CD4-positive, alpha-beta T cell (primary cell): ENCODE data around the gene SECISBP2L. TPM values are rescaled to one million over a fixed set of nuclear protein-coding genes. Genes with fewer than 3 reads are reported as not detected.

ENCODE experiments used
- ATAC-seq: fragments of 200-7000 bp; cut with Tn5 transposase; one replicate; pipeline ENCODE4 v1.10.0; 2022; ENCODE audit warnings: mild to moderate bottlenecking; ENCODE audit not compliant: poor library complexity
- CTCF ChIA-PET: fragments of 350-600 bp; sonication (Branson Sonifier 250); formaldehyde crosslinking; loops from one replicate; lab custom pipeline; 2021; ENCODE audit warnings: antibody characterized with exemption, inconsistent platforms; lab: Charles Lee
- POLR2A ChIA-PET: fragments of 350-600 bp; sonication (Branson Sonifier 250); formaldehyde crosslinking; loops from one replicate; lab custom pipeline; 2021; ENCODE audit warnings: antibody characterized with exemption, inconsistent platforms; lab: Charles Lee
- DNase-seq, 14 experiments: peaks; one replicate each; pipeline ENCODE4 v3.0.0-alpha.2; 2013 to 2020; ENCODE audit warnings: mixed read lengths in 2 of 14
- H3K27ac ChIP-seq, 2 donors: one replicate each; pipeline versions ENCODE4 v1.5.1 to v1.7.0; 2013; ENCODE audit warnings: low read length in 2 of 2, low read depth in 1 of 2, mild to moderate bottlenecking in 1 of 2
- H3K27me3 ChIP-seq, 2 experiments: 1 replicate in 1 of 2; 2 replicates in 1 of 2; pipeline versions ENCODE4 v1.6.1 to v1.7.0; 2013; ENCODE audit warnings: low read length in 2 of 2, control low read depth in 1 of 2, mild to moderate bottlenecking in 1 of 2, moderate library complexity in 1 of 2; ENCODE audit not compliant: insufficient read depth in 2 of 2, control insufficient read depth in 1 of 2
- H3K36me3 ChIP-seq: one replicate; pipeline ENCODE4 v1.6.1; 2013; ENCODE audit warnings: low read length, control low read depth; ENCODE audit not compliant: insufficient read depth
- H3K4me1 ChIP-seq: one replicate; pipeline ENCODE4 v1.6.1; 2013; ENCODE audit warnings: low read length, control low read depth; ENCODE audit not compliant: insufficient read depth
- H3K4me3 ChIP-seq: one replicate; pipeline ENCODE4 v1.5.1; 2013; ENCODE audit warnings: mild to moderate bottlenecking, low read length, moderate library complexity
- H3K9me3 ChIP-seq, 2 experiments: 1 replicate in 1 of 2; 2 replicates in 1 of 2; pipeline versions ENCODE4 v1.6.1 to v1.7.0; 2013; ENCODE audit warnings: low read length in 2 of 2, mild to moderate bottlenecking in 2 of 2, control low read depth in 1 of 2, moderate library complexity in 1 of 2; ENCODE audit not compliant: control insufficient read depth in 1 of 2, insufficient read depth in 1 of 2
- H3K27ac Mint-ChIP-seq: one replicate; pipeline ENCODE4 v1.8.0; 2020; ENCODE audit warnings: mixed read lengths
- H3K27me3 Mint-ChIP-seq: one replicate; pipeline ENCODE4 v1.8.0; 2021; ENCODE audit warnings: mixed read lengths
- H3K36me3 Mint-ChIP-seq: one replicate; pipeline ENCODE4 v1.8.0; 2021; ENCODE audit warnings: low read depth, mixed read lengths
- H3K4me1 Mint-ChIP-seq: one replicate; pipeline ENCODE4 v1.8.0; 2021; ENCODE audit warnings: low read depth, mixed read lengths
- H3K4me3 Mint-ChIP-seq: one replicate; pipeline ENCODE4 v1.8.0; 2020; ENCODE audit warnings: mild to moderate bottlenecking, mixed read lengths
- H3K9me3 Mint-ChIP-seq: one replicate; pipeline ENCODE4 v1.8.0; 2020; ENCODE audit warnings: mixed read lengths
- intact Hi-C, 2 experiments: fragments of 100-400 bp; cut with DNase I in 1 of 2; cut with micrococcal nuclease in 1 of 2; formaldehyde crosslinking; loops; one replicate each; pipeline versions ENCODE4 v1.15.1 to v1.9.0; 2023 to 2025; cut with DNase I, micrococcal nuclease
- total RNA-seq, 174 experiments: library from RNA in 2 of 174; stranded (reverse) in 2 of 174; gene quantifications; one replicate each; pipeline ENCODE4 v1.2.3 and lab custom pipeline; 2021 to 2026
- TF ChIP-seq, protein P1 (sequence below): fragments of 200-600 bp; IDR thresholded peaks from one replicate; pipeline ENCODE4 v1.8.0; 2022; ENCODE audit warnings: antibody characterized with exemption, mild to moderate bottlenecking

Gene SECISBP2L
- total RNA-seq, 2 experiments from 2014 or later: 55.9 to 56.0 TPM

DNA sequence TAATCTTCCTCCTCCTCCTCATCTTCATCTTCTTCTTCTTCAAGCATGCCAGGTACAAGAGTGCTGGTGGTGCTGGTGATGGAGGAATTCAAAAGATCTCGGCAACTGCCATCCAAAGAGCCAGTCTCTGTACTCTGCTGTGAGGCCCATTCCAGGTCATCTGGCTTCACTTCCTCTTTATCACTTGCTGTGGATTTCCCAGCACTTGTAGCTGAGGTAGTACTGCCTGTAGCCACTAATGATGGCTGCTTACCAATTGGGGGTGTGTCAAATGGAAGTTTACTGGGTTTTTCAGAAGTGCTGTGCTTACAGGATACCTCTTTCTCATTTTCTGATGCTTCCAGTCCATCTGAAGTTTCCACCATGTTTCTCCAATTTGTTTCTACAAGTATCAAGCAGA is 53.7 kb downstream of the SECISBP2L start:
- Mint-ChIP-seq H3K27me3 (no peaks in the 10 kb centered on the region), H3K36me3 (peaks cover 76% of the 10 kb centered on the region), H3K4me1 (no peaks in the 10 kb centered on the region), H3K9me3 (no peaks in the 10 kb centered on the region), H3K27ac (no peak overlapping the region), H3K4me3 (no peak overlapping the region)
- Histone ChIP-seq H3K4me1 (no peaks in the 10 kb centered on the region), H3K4me3 (no peak overlapping the region), H3K36me3 (peaks cover 52% of the 10 kb centered on the region), H3K27ac (no peak overlapping the region), H3K27me3 (no peaks in the 10 kb centered on the region), H3K9me3 (no peaks in the 10 kb centered on the region)
- ChIA-PET POLR2A (no interaction called here), CTCF (no interaction called here)
- DNase-seq (peak in 1 of 14 experiments; percentile 10), ATAC-seq (no peak)
- intact Hi-C loops: no loop called here
- TF ChIP-seq, protein P1, sequence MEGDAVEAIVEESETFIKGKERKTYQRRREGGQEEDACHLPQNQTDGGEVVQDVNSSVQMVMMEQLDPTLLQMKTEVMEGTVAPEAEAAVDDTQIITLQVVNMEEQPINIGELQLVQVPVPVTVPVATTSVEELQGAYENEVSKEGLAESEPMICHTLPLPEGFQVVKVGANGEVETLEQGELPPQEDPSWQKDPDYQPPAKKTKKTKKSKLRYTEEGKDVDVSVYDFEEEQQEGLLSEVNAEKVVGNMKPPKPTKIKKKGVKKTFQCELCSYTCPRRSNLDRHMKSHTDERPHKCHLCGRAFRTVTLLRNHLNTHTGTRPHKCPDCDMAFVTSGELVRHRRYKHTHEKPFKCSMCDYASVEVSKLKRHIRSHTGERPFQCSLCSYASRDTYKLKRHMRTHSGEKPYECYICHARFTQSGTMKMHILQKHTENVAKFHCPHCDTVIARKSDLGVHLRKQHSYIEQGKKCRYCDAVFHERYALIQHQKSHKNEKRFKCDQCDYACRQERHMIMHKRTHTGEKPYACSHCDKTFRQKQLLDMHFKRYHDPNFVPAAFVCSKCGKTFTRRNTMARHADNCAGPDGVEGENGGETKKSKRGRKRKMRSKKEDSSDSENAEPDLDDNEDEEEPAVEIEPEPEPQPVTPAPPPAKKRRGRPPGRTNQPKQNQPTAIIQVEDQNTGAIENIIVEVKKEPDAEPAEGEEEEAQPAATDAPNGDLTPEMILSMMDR: no peak

DNA sequence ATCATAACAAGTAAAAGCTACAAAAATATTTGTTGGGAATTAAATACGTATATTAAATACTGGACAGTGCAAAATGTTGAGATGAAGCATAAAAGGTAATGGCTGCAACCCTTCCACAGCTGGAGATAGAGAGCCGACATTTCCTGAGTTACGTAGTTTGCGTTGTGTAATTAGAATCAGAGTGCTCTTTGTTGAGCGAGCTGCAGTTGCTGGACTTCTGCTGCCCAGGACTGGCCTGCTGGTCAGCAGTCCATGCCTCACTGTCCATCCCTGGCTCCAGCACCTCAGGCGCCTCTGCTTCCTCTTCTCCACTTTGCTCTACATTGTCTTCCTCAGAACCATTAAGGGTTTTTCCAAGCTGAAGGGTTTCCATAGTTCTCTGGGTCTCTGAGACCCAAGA is 54.1 kb downstream of the SECISBP2L start:
- intact Hi-C loops: no loop called here
- ATAC-seq (no peak), DNase-seq (no peak)
- Mint-ChIP-seq H3K27me3 (no peaks in the 10 kb centered on the region), H3K36me3 (peaks cover 72% of the 10 kb centered on the region), H3K9me3 (no peaks in the 10 kb centered on the region), H3K27ac (no peak overlapping the region), H3K4me3 (no peak overlapping the region), H3K4me1 (no peaks in the 10 kb centered on the region)
- Histone ChIP-seq H3K27me3 (no peaks in the 10 kb centered on the region), H3K4me1 (no peaks in the 10 kb centered on the region), H3K27ac (no peak overlapping the region), H3K36me3 (peaks cover 52% of the 10 kb centered on the region), H3K9me3 (no peaks in the 10 kb centered on the region), H3K4me3 (no peak overlapping the region)
- CTCF ChIA-PET: no interaction called here
- POLR2A ChIA-PET: no interaction called here
- TF ChIP-seq, protein P1: no peak

DNA sequence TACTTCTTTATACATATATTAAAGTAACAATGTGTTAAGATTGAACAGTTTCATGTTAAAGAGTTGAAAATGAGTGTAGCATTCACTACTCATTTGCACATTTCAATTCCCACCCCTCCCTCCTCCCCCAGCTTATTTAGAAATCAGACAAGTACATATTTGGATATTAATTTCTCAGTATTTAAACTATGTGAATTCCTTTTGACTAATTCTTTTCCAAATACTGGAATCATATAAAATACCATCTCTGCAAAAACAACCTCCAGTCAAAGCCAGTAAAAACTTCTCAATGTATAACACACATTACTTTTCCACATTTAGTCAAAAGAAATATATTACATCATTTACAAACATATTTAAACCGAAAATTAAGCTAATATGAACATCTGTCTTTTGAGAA is 57.1 kb downstream of the SECISBP2L start:
- no peak overlapping the region for H3K27ac ChIP-seq
- intact Hi-C loops: no loop called here
- no peaks in the 10 kb centered on the region for H3K4me1 ChIP-seq
- Mint-ChIP-seq H3K27me3 (no peaks in the 10 kb centered on the region), H3K9me3 (no peaks in the 10 kb centered on the region), H3K36me3 (peaks cover 48% of the 10 kb centered on the region), H3K4me1 (no peaks in the 10 kb centered on the region), H3K27ac (no peak overlapping the region), H3K4me3 (no peak overlapping the region)
- H3K4me3 ChIP-seq: no peak overlapping the region
- CTCF ChIA-PET: interaction anchor here (0.7 to 1.9 kb wide), 2 partner anchors 13 to 23 kb away, joined by 3 to 5 read pairs; no protein-coding TSS in a partner anchor
- peaks cover 29% of the 10 kb centered on the region for H3K36me3 ChIP-seq
- TF ChIP-seq, protein P1: no peak
- ATAC-seq: no peak
- POLR2A ChIA-PET: no interaction called here
- H3K27me3 ChIP-seq: no peaks in the 10 kb centered on the region
- no peaks in the 10 kb centered on the region for H3K9me3 ChIP-seq
- no peak for DNase-seq
